Activated CD4-positive, alpha-beta T cell treated with anti-CD3 and anti-CD28 coated beads for 36 hours (primary cell): ENCODE data around the gene CCDC159. TPM values are rescaled to one million over a fixed set of nuclear protein-coding genes. Genes with fewer than 3 reads are reported as not detected.
A peak's percentile ranks its signal among the peaks of the same experiment; 100 is the strongest.
"Not testable (repeated sequence)": the region's sequence is repeated elsewhere in the genome, so short reads cannot be mapped to it uniquely, and the experiment has no call there.

Experiments
- ATAC-seq: fragments of 200-7000 bp; cut with Tn5 transposase; one replicate; pipeline ENCODE4 v1.10.0; 2021; ENCODE audit warnings: mild to moderate bottlenecking, moderate library complexity
- CTCF ChIA-PET: fragments of 350-600 bp; sonication (Branson Sonifier 250); formaldehyde crosslinking; loops from one replicate; lab custom pipeline; 2021; ENCODE audit warnings: antibody characterized with exemption; lab: Charles Lee
- POLR2A ChIA-PET: fragments of 350-600 bp; sonication (Branson Sonifier 250); formaldehyde crosslinking; loops from one replicate; lab custom pipeline; 2021; ENCODE audit warnings: antibody characterized with exemption, inconsistent platforms; lab: Charles Lee
- DNase-seq: peaks from one replicate; pipeline ENCODE4 v3.0.0-alpha.2; 2020
- H3K27ac Mint-ChIP-seq: one replicate; pipeline ENCODE4 v1.8.0; 2021; ENCODE audit warnings: mixed read lengths
- H3K27me3 Mint-ChIP-seq: one replicate; pipeline ENCODE4 v1.8.0; 2021; ENCODE audit warnings: mixed read lengths
- H3K36me3 Mint-ChIP-seq: one replicate; pipeline ENCODE4 v1.8.0; 2021; ENCODE audit warnings: low read depth, mixed read lengths
- H3K4me1 Mint-ChIP-seq: one replicate; pipeline ENCODE4 v1.8.0; 2021; ENCODE audit warnings: mixed read lengths
- H3K4me3 Mint-ChIP-seq: one replicate; pipeline ENCODE4 v1.8.0; 2021; ENCODE audit warnings: mild to moderate bottlenecking, moderate library complexity, mixed read lengths
- H3K9me3 Mint-ChIP-seq: one replicate; pipeline ENCODE4 v1.8.0; 2021; ENCODE audit warnings: low read depth, mixed read lengths
- intact Hi-C, 2 experiments: fragments of 100-400 bp; cut with DNase I in 1 of 2; cut with micrococcal nuclease in 1 of 2; formaldehyde crosslinking; loops; one replicate each; pipeline versions ENCODE4 v1.14.2 to v1.15.1; 2022 to 2024; cut with DNase I, micrococcal nuclease
- total RNA-seq, 2 experiments: library from RNA; stranded (reverse); gene quantifications; one replicate each; pipeline ENCODE4 v1.2.3, GENCODE V29; 2021

CCDC159 gene
- total RNA-seq, 2 experiments from 2014 or later = 15.3 to 18.0 TPM

GRCh38 chr19:11324079-11324661 is 22.1 kb upstream of the CCDC159 start:
- Mint-ChIP-seq H3K27me3 (peaks cover 9% of the 10 kb centered on the region), H3K36me3 (no peaks in the 10 kb centered on the region), H3K4me1 (peaks cover 15% of the 10 kb centered on the region), H3K27ac (peak overlapping the region; percentile 88), H3K9me3 (no peaks in the 10 kb centered on the region), H3K4me3 (peak overlapping the region; percentile 59)
- ATAC-seq (peak; percentile 78), DNase-seq (peak; percentile 70)
- intact Hi-C loops = no loop called here
- ChIA-PET CTCF (no interaction called here), POLR2A (interaction anchor here (0.6 kb wide), 1 partner anchor 128 kb away, joined by 6 read pairs; no protein-coding TSS in a partner anchor)

GRCh38 chr19:11324748-11325389 is 21.4 kb upstream of the CCDC159 start:
- ChIA-PET POLR2A (interaction anchor here (0.6 kb wide), 1 partner anchor 127 kb away, joined by 6 read pairs; no protein-coding TSS in a partner anchor), CTCF (no interaction called here)
- no peak overlapping the region for H3K4me3 Mint-ChIP-seq
- H3K27ac Mint-ChIP-seq = peak overlapping the region; percentile 88
- H3K9me3 Mint-ChIP-seq = no peaks in the 10 kb centered on the region
- peaks cover 15% of the 10 kb centered on the region for H3K4me1 Mint-ChIP-seq
- H3K36me3 Mint-ChIP-seq = no peaks in the 10 kb centered on the region
- ATAC-seq (no peak), DNase-seq (no peak)
- H3K27me3 Mint-ChIP-seq = peaks cover 9% of the 10 kb centered on the region
- intact Hi-C loops = no loop called here

- Mint-ChIP-seq H3K27me3 (peaks cover 8% of the 10 kb centered on the region), H3K27ac (no peak overlapping the region), H3K4me1 (peaks cover 15% of the 10 kb centered on the region), H3K36me3 (no peaks in the 10 kb centered on the region), H3K9me3 (no peaks in the 10 kb centered on the region), H3K4me3 (no peak overlapping the region)
- no peak for DNase-seq
- ChIA-PET CTCF (no interaction called here), POLR2A (no interaction called here)
- no peak for ATAC-seq
- intact Hi-C loops = no loop called here
Measured at GRCh38 chr19:11325544-11325943, 20.8 kb upstream of the CCDC159 start.

GRCh38 chr19:11330127-11330526 is 16.2 kb upstream of the CCDC159 start:
- Mint-ChIP-seq H3K36me3 (peaks cover 5% of the 10 kb centered on the region), H3K9me3 (peaks cover under 1% of the 10 kb centered on the region), H3K4me1 (no peaks in the 10 kb centered on the region), H3K27me3 (no peaks in the 10 kb centered on the region), H3K27ac (no peak overlapping the region), H3K4me3 (no peak overlapping the region)
- ChIA-PET CTCF (no interaction called here), POLR2A (interaction anchor here (0.7 kb wide), 1 partner anchor 53 kb away, joined by 5 read pairs; no protein-coding TSS in a partner anchor)
- ATAC-seq = no peak
- intact Hi-C loops = no loop called here
- DNase-seq = no peak

GRCh38 chr19:11331502-11331901 is 14.8 kb upstream of the CCDC159 start:
- no peaks in the 10 kb centered on the region for H3K27me3 Mint-ChIP-seq
- no peak for DNase-seq
- H3K4me3 Mint-ChIP-seq = no peak overlapping the region
- POLR2A ChIA-PET = no interaction called here
- H3K4me1 Mint-ChIP-seq = no peaks in the 10 kb centered on the region
- H3K36me3 Mint-ChIP-seq = peaks cover 17% of the 10 kb centered on the region
- intact Hi-C loops = no loop called here
- H3K9me3 Mint-ChIP-seq = peaks cover 4% of the 10 kb centered on the region
- no peak for ATAC-seq
- H3K27ac Mint-ChIP-seq = no peak overlapping the region
- CTCF ChIA-PET = no interaction called here

- Mint-ChIP-seq H3K9me3 (peaks cover 4% of the 10 kb centered on the region), H3K4me3 (no peak overlapping the region), H3K27me3 (no peaks in the 10 kb centered on the region), H3K27ac (no peak overlapping the region), H3K36me3 (peaks cover 20% of the 10 kb centered on the region), H3K4me1 (peaks cover 7% of the 10 kb centered on the region)
- ChIA-PET CTCF (no interaction called here), POLR2A (interaction anchor here (0.6 kb wide), 2 partner anchors 41 to 182 kb away, joined by 4 to 5 read pairs; no protein-coding TSS in a partner anchor)
- intact Hi-C loops = no loop called here
- no peak for DNase-seq
- ATAC-seq = no peak
Measured at GRCh38 chr19:11332822-11333221, 13.5 kb upstream of the CCDC159 start.

- H3K27ac Mint-ChIP-seq, H3K9me3 Mint-ChIP-seq, DNase-seq, H3K27me3 Mint-ChIP-seq, POLR2A ChIA-PET, intact Hi-C loops, ATAC-seq, CTCF ChIA-PET, H3K4me3 Mint-ChIP-seq: not testable (repeated sequence)
- H3K36me3 Mint-ChIP-seq = peaks cover 20% of the 10 kb centered on the region
- H3K4me1 Mint-ChIP-seq = peaks cover 15% of the 10 kb centered on the region
Measured at GRCh38 chr19:11333838-11334237, 12.5 kb upstream of the CCDC159 start.

GRCh38 chr19:11335449-11336146 is 10.7 kb upstream of the CCDC159 start:
- POLR2A ChIA-PET = no interaction called here
- CTCF ChIA-PET = no interaction called here
- Mint-ChIP-seq H3K27me3 (no peaks in the 10 kb centered on the region), H3K27ac (no peak overlapping the region), H3K36me3 (peaks cover 20% of the 10 kb centered on the region), H3K9me3 (peaks cover 4% of the 10 kb centered on the region), H3K4me1 (peaks cover 21% of the 10 kb centered on the region), H3K4me3 (no peak overlapping the region)
- no peak for ATAC-seq
- DNase-seq = no peak
- intact Hi-C loops = loop anchor here in 1 of 2 experiments (5.0 kb wide), 1 partner anchor 138 kb away; the partner anchor contains the start of gene KANK2

- Mint-ChIP-seq H3K9me3 (peaks cover 4% of the 10 kb centered on the region), H3K36me3 (peaks cover 20% of the 10 kb centered on the region), H3K4me1 (peaks cover 21% of the 10 kb centered on the region), H3K27me3 (no peaks in the 10 kb centered on the region), H3K27ac (no peak overlapping the region), H3K4me3 (no peak overlapping the region)
- DNase-seq (no peak), ATAC-seq (no peak)
- intact Hi-C loops = loop anchor here in 1 of 2 experiments (5.0 kb wide), 1 partner anchor 140 kb away; the partner anchor contains the start of gene KANK2
- CTCF ChIA-PET = no interaction called here
- POLR2A ChIA-PET = no interaction called here
Measured at GRCh38 chr19:11337080-11337479, 9.2 kb upstream of the CCDC159 start.

GRCh38 chr19:11338121-11338520 is 8.2 kb upstream of the CCDC159 start:
- H3K9me3 Mint-ChIP-seq = peaks cover 4% of the 10 kb centered on the region
- DNase-seq (no peak), ATAC-seq (no peak)
- CTCF ChIA-PET = interaction anchor here (0.6 to 1.0 kb wide), 3 partner anchors 153 to 299 kb away, joined by 3 read pairs; no protein-coding TSS in a partner anchor
- H3K27ac Mint-ChIP-seq = no peak overlapping the region
- H3K4me1 Mint-ChIP-seq = peaks cover 21% of the 10 kb centered on the region
- POLR2A ChIA-PET = interaction anchor here (0.6 kb wide), 1 partner anchor 133 kb away, joined by 4 read pairs; no protein-coding TSS in a partner anchor
- H3K27me3 Mint-ChIP-seq = no peaks in the 10 kb centered on the region
- no peak overlapping the region for H3K4me3 Mint-ChIP-seq
- H3K36me3 Mint-ChIP-seq = peaks cover 19% of the 10 kb centered on the region
- intact Hi-C loops = loop anchor here in 1 of 2 experiments (2.0 to 5.0 kb wide), 2 partner anchors 97 to 141 kb away; partner anchors contain the start of genes KANK2, ODAD3 and PRKCSH
